GM12865 (cell line): ENCODE data around the gene ADD2.

ENCODE experiments used
- DNase-seq: peaks from one replicate; pipeline ENCODE4 v3.0.0; 2010; ENCODE audit warnings: low read depth
- H3K4me3 ChIP-seq: 2 replicates; pipeline ENCODE4 v1.5.1; 2011; ENCODE audit warnings: mild to moderate bottlenecking, low read depth, low read length, control low read depth
- CTCF ChIP-seq: IDR thresholded peaks from 2 replicates; pipeline ENCODE4 v1.5.1; 2011; ENCODE audit warnings: low read length, control low read depth, low read depth, inconsistent platforms; ENCODE audit not compliant: insufficient read depth; ENCODE audit errors: missing control alignments

Gene ADD2

DNA sequence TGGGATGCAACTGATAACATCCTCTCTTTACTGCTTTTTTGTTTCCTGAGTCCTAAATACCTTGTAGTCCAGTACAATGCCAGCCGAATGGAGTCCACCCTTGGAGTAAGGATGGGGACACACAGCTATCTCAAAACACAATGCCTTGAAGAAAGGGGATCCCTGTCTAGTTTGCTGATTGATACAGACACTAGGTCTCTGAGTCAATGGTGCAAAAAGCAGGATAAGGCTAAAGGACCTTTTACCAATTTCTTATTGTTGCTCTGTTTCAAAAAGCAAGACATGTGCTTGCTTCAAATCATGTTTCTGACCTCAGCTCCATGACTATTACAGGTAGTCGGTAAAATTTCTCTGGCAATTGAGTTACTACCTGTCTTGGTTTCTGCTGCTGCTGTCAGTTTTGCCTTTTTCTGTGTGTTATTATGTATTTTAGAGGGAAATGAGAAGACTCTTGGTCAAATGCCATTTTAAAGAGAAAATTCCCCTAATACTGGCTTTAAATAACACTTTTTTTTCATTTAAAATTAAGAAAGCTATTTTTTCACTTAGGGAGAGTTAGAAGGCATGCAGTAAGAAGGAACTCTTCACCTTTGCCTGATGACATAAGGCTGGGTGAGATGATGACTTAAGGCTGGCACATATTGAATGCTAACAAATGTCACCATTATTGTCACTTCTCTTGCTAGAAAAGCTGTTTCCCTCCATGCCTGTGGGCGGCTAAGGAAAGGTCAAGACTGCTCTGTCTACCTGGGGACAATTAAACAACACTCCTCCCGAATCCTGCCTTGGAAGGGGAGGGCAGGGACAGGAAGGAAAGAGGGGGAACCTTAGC is 27.4 kb upstream of the ADD2 start:
- TF ChIP-seq CTCF = no peak
- H3K4me3 ChIP-seq = no peak overlapping the region

GRCh38 chr2:70793450-70793849 is 25.4 kb upstream of the ADD2 start:
- no peak for TF ChIP-seq CTCF
- H3K4me3 ChIP-seq = no peak overlapping the region
- no peak for DNase-seq

More for the DNA sequence above, 27.4 kb upstream of the ADD2 start:
- no peak for DNase-seq

GRCh38 chr2:70790136-70790828 is 22.3 kb upstream of the ADD2 start, which contains the start of gene FIGLA:
TSS of gene FIGLA (minus strand) at chr2:70790643. CDS start at chr2:70790638, 5 bp downstream.
- H3K4me3 ChIP-seq = no peak within 1 kb of the TSS
- TF ChIP-seq CTCF = no peak
- DNase-seq = no peak

DNA sequence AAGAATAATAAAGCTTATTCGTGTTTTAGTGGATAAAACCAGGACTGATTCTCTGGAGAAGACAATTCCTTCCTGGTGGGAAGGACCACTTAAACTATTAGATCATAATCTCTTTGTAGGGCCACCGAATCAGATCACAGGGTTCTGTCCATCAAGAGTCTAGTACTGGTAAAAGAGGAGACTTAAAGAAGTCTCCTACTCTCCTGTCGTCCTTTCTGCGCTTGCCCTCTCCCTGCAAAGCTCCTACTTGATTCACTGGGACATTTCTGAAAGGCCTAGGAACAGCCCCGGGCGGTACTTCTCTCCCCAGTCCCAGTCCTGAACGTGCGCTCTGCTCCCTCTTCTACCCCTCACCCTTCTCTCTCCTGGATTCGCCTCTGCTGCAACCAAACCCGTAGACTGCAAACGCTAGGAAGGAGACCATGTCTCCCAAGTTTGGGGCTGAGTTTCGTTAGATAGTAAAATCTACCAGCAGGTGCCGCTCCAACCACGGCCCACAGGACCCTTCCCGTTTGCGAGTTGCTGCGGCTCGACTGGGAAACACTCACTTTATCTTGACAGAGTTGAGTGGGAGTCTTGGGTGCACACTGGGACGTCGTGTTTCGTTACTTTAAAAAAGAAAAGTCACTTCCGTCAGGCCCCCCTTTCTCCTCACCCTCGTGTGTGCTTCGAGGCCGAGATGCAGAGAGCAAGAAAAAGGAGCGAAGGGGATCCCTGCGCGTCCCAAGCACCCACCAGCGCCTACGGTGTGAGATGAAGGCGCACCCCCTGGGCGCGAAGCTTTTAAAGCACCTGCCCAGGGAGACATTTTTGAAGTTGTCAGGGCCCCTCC is 21.5 kb upstream of the ADD2 start:
- H3K4me3 ChIP-seq = no peak overlapping the region
- TF ChIP-seq CTCF = peak; percentile 54
- peak; percentile 58 for DNase-seq

DNA sequence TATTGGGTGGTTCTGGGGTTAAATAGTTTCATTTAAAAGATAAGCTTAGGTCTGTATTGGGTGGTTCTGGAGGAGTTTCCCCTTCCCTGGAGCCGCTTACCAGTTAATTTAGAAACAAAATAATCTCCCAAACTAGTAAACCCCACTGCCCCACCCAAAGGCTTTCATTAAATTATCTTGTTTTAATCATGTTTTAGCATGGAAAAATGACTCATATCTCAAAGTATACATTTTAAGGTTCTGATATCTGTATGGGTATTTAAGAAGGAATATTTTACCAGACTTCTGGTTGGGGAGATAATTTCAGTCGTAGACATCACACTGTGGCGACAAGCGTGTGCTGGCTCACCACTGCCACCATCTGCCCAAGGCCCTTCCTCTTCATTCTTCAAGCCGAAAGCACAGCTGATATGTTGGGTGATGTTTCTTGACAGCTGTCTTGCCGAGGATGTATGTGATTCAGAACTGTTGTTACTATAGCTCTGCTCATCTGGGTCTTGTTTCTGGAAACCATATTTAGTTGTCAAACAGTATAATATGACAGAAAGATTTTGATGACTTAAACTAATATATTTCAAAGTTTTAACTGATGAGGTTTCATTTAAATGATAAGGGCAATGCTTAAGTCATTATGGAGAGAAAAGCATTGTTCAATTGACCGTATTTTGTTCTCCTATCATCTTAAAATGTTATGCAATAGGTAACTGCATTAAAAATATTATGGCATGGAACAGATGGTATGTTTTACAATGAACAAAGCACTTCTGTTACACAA is 17.3 kb upstream of the ADD2 start:
- H3K4me3 ChIP-seq = no peak overlapping the region
- peak; percentile 48 for TF ChIP-seq CTCF
- peak; percentile 44 for DNase-seq

- DNase-seq = no peak
- TF ChIP-seq CTCF = no peak
- no peak overlapping the region for H3K4me3 ChIP-seq
Observed at GRCh38 chr2:70784320-70784719, 16.3 kb upstream of the ADD2 start.
